HUES6 (cell line): Measurements from ENCODE around the gene CARD6.

ENCODE experiments used
- H3K27ac ChIP-seq: 2 replicates; pipeline ENCODE4 v1.7.0; 2013; ENCODE audit warnings: low read depth, mild to moderate bottlenecking, low read length, inconsistent platforms
- H3K27me3 ChIP-seq: 2 replicates; pipeline ENCODE4 v1.6.1; 2013; ENCODE audit warnings: low read length; ENCODE audit not compliant: control insufficient read depth, insufficient read depth
- H3K36me3 ChIP-seq: 2 replicates; pipeline ENCODE4 v1.6.1; 2013; ENCODE audit warnings: low read length; ENCODE audit not compliant: control insufficient read depth, insufficient read depth
- H3K4me1 ChIP-seq: 2 replicates; pipeline ENCODE4 v1.6.1; 2013; ENCODE audit warnings: low read length; ENCODE audit not compliant: control insufficient read depth, insufficient read depth
- H3K4me3 ChIP-seq: 2 replicates; pipeline ENCODE4 v1.5.1; 2013; ENCODE audit warnings: low read depth, low read length
- H3K9ac ChIP-seq: one replicate; pipeline ENCODE4 v1.6.1; 2013; ENCODE audit warnings: mild to moderate bottlenecking, low read length
- H3K9me3 ChIP-seq: 2 replicates; pipeline ENCODE4 v1.6.1; 2013; ENCODE audit warnings: low read depth, low read length; ENCODE audit not compliant: control insufficient read depth, insufficient read depth

The CARD6 gene

DNA sequence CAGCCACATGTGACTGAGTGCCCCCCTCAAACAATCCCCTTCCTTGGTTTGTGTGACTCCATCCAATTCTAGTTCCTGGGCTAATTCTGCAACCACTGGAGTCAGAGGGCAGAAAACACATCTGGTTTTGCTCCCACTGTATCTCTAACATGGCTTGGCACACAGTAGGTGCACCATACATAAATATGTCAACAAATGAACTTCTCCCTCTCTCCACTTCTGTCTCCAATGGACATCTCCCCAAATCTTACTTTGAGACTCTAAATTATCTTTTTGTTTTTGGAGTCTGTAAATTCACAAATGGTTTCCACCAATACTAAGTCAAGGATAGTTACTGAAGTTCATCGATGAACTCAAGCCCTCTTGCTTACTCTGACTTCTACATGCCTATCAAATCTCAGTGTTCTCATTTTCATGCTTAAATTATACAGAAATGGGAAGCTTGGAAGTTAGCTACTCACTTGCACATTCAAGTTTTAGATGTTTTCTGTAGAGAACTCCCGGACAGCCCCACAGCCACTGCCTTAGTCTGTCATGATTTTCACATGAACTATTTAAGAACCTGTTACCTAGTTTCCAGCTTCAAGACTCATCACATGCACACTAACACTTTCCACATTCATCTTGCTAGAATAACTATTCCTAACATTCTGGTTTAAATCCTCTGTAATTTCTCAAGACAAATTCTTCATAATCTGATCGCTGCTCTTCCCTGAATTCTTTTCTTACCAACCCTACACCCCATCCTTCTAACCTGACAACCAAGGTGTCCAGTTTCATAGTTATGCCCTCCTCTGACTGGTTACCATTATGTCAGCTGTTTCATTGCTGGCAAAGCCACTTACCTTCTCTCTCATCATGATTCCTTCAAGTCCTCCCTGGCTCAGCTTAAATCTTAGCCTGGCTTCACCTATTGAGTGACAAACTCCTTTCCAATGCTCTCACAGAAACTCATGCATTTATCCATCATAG is 12.2 kb upstream of the CARD6 start:
- H3K9me3 ChIP-seq = no peaks in the 10 kb centered on the region
- no peak overlapping the region for H3K9ac ChIP-seq
- H3K4me3 ChIP-seq = no peak overlapping the region
- no peak overlapping the region for H3K27ac ChIP-seq
- H3K4me1 ChIP-seq = peaks cover 7% of the 10 kb centered on the region; the same call in 1 of the 2 replicates
- H3K36me3 ChIP-seq = peaks cover 76% of the 10 kb centered on the region
- H3K27me3 ChIP-seq = no peaks in the 10 kb centered on the region

DNA sequence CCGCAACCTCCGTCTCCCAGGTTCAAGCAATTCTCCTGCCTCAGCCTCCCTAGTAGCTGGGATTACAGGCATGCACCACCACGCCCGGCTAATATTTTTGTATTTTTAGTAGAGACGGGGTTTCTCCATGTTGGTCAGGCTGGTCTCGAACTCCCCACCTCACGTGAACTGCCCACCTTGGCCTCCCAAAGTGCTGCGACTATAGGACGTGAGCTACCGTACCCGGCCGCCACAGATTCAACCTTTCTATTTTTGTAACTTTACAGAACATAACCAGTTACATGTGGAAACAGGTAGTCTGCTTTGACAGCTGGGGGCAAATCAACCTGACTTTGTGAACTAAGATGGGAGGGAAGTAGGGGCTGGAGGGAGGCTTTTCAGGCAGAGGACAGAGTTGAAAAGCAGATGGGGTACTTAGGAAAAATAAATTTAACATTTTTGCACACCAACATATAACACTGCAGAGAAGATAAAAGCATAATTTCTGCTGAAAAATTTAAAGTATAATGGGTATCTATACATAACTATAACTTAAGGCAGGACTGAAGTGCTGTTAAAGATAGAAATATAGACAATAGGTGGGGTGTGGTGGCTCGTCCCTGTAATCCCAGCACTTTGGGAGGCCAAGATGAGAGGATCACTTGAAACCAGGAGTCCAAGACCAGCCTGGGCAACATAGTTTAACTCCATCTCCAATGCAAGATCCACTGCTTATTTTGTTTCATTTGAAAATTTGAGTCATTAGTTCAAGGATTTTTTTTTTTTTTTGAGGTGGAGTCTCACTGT is 11.2 kb upstream of the CARD6 start:
- H3K9me3 ChIP-seq = no peaks in the 10 kb centered on the region
- H3K36me3 ChIP-seq = peaks cover 85% of the 10 kb centered on the region
- H3K27me3 ChIP-seq = no peaks in the 10 kb centered on the region
- H3K4me1 ChIP-seq = peaks cover 7% of the 10 kb centered on the region; the same call in 1 of the 2 replicates
- H3K4me3 ChIP-seq = no peak overlapping the region
- no peak overlapping the region for H3K27ac ChIP-seq
- H3K9ac ChIP-seq = no peak overlapping the region

DNA sequence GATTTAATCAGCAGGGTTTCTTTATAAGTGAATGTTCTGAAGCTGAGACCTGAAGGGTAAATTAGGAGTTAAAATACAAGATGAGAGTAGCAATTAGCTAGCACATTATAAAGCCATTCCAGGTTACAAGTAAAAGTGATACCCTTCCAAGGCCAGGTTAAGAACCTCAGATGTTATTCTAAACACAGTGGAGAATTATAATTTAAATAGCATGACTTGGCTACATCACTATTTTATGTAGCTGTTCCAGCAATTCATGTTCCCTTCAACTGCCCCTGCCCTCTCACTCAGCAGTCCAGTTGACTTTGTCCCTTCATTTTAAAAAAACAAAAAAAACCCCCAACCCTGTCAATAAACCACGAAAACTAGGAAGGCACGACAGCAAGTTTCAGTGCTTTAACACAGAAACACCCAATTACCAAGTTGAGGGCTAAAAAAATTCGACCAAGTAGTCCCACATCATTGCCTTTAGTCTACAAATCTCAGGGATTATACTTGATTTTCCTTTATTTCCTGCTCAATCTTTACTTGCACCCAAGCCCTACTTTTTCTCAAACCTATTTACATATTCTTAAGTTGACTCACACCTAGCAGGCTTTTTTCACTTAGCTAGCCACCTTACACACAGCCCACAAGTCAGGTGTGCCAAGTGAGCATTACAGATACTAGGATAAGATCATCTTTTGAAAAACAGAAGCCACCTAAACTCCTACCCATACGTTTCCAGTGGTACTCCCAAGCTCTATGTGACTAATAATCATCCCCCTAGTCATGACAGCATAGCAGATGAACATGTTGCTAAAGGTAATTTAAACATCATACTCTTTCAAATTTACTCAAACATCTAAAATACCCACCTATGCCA is 9.6 kb upstream of the CARD6 start:
- H3K9ac ChIP-seq = peak overlapping the region; percentile 25
- H3K4me1 ChIP-seq = peaks cover 13% of the 10 kb centered on the region; the same call in 1 of the 2 replicates
- H3K4me3 ChIP-seq = no peak overlapping the region
- H3K27me3 ChIP-seq = no peaks in the 10 kb centered on the region
- H3K27ac ChIP-seq = no peak overlapping the region
- peaks cover 82% of the 10 kb centered on the region for H3K36me3 ChIP-seq
- no peaks in the 10 kb centered on the region for H3K9me3 ChIP-seq

DNA sequence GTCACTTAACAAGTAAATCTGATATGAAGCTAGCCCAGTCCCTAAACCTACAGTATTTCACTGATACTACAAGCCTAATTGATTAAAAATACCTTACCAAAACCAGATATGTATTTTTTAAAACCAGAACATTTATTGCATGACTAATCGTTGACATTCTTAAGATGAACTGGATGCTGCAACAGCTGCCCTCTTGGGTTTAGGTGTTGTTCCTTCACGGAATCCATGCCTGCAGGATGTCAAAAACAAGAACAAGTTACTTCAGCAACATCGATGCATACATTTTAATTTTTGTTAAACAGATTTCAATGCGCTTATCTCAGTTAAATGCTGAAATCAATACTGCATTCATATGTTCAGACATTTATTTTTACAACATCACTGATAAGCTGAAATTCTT is 8.8 kb upstream of the CARD6 start:
- no peaks in the 10 kb centered on the region for H3K9me3 ChIP-seq
- no peaks in the 10 kb centered on the region for H3K27me3 ChIP-seq
- peak overlapping the region; percentile 95 for H3K4me3 ChIP-seq
- H3K36me3 ChIP-seq = peaks cover 74% of the 10 kb centered on the region
- peaks cover 13% of the 10 kb centered on the region; the same call in 1 of the 2 replicates for H3K4me1 ChIP-seq
- H3K9ac ChIP-seq = no peak overlapping the region
- H3K27ac ChIP-seq = no peak overlapping the region

DNA sequence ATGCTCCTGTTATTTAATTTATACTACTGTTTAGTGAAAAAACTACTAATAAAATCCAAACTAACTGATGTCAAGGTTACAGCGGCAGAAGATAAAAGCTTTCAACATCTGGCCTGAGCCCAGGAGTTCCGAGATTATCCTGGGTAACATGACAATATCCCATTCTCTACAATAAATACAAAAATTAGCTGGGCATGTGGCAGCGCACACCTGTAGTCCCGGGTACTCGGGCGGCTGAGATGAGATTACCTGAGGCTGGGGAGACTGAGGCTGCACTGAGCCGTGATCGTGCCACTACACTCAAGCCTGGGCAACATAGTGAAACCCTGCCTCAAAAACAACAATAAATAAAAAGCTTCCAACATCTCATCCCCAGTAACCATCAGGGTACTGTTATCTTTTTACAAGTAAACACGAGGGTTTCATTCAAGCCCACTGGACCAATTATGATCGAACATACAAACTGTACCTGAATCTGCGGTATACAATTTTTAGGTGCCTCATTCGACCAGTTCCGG is 7.4 kb upstream of the CARD6 start:
- H3K4me3 ChIP-seq = peak overlapping the region; percentile 95
- H3K9me3 ChIP-seq = no peaks in the 10 kb centered on the region
- H3K9ac ChIP-seq = peak overlapping the region; percentile 100
- peak overlapping the region; percentile 97 for H3K27ac ChIP-seq
- H3K4me1 ChIP-seq = peaks cover 13% of the 10 kb centered on the region; the same call in 1 of the 2 replicates
- no peaks in the 10 kb centered on the region for H3K27me3 ChIP-seq
- peaks cover 60% of the 10 kb centered on the region for H3K36me3 ChIP-seq

DNA sequence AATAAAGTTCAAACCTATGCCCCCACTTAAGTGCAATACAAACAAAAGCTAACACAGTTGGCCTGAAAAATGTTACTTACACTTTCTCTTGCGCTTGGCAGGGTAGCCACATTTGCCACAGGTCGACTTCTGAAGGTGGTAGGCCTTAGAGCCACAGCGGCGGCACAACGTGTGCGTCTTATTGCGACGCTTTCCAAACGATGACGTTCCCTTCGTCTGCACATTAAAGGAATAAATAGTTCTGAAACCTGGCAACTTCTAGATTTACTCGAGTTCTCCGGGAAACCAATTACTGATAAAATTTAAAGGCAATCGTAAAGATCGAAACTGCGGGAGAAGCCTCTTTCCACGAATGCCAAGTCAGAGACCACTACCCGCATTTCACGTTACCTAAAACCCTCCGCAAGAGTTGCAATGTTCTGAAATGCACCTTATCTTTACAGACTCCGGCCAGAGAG is 6.7 kb upstream of the CARD6 start:
- H3K9me3 ChIP-seq = no peaks in the 10 kb centered on the region
- H3K4me3 ChIP-seq = peak overlapping the region; percentile 95
- H3K9ac ChIP-seq = peak overlapping the region; percentile 100
- H3K4me1 ChIP-seq = peaks cover 13% of the 10 kb centered on the region; the same call in 1 of the 2 replicates
- no peaks in the 10 kb centered on the region for H3K27me3 ChIP-seq
- peaks cover 54% of the 10 kb centered on the region for H3K36me3 ChIP-seq
- H3K27ac ChIP-seq = peak overlapping the region; percentile 97

DNA sequence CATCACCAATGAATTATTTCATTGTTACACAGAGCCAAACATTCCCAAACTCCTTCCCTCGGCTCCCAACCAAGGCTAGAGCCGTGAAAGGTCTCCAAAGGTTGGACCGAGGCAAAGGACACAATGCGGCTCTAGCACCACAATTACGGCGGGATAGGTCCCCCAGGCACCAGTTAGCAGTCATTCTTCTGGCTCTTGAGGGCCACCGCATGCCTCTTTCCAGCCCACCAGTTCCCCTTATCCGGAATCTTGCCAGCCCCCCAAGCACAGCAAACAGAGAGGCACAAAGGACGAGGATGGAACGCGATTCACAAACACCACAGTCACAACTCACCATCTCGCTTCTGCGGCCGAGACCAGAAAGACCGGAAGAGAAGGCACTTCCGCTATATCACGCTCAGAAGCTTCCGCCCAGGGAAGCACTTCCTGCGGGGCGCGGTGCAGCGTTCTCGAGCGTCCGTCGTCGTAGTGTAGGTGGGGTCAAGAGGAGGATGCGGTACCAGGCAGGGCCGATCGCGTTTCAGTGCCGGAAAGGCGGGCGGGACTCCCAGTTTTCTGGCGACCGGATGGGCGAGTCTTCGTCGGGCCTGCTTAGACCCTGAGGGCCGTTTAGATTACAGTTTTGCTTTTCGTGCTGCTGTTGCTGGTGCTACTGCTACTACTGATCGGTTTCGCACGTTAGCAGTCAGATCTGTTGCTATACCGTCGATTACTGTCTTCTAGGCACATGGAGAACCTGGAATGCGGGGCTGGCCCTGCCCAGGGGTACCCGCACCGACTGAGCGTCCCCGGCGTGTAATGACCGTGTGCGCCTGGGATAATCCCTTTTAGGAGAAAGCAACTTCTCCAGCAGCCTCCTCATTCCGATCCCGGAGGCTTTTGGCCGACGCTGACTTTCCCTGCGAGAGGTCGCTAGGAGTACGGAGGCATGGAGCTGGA is 6.0 kb upstream of the CARD6 start, which contains the start of gene RPL37:
TSS of gene RPL37 (minus strand) at position 374 of the 939 bp plus-strand sequence. CDS start at position 337, 37 bp downstream.
- Histone ChIP-seq H3K4me3 (peak within 1 kb of the TSS; percentile 95), H3K9me3 (no peaks in the 10 kb centered on the region), H3K9ac (peak within 1 kb of the TSS; percentile 100), H3K27me3 (no peaks in the 10 kb centered on the region), H3K27ac (peak within 1 kb of the TSS; percentile 97), H3K4me1 (peaks cover 13% of the 10 kb centered on the region; the same call in 1 of the 2 replicates), H3K36me3 (peaks cover 47% of the 10 kb centered on the region)

DNA sequence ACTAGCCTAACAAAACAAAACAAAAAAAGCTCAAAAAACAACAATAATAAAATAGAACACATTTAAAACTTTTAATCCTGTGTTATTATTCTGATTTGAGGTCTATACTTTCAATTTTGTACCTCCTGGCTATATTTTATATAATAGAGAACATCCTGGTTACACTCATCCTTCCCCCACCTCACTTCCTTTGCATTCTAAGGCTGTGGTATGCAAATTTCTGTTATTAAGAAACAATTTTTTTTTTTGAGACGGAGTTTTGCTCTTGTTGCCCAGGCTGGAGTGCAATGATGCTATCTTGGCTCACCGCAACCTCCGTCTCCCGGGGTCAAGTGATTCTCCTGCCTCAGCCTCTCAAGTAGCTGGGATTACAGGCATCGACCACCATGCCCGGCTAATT is 3.1 kb upstream of the CARD6 start:
- peaks cover 15% of the 10 kb centered on the region for H3K4me1 ChIP-seq
- no peak overlapping the region for H3K27ac ChIP-seq
- no peak overlapping the region for H3K4me3 ChIP-seq
- no peaks in the 10 kb centered on the region for H3K9me3 ChIP-seq
- H3K36me3 ChIP-seq = peaks cover 17% of the 10 kb centered on the region
- no peaks in the 10 kb centered on the region for H3K27me3 ChIP-seq
- no peak overlapping the region for H3K9ac ChIP-seq

DNA sequence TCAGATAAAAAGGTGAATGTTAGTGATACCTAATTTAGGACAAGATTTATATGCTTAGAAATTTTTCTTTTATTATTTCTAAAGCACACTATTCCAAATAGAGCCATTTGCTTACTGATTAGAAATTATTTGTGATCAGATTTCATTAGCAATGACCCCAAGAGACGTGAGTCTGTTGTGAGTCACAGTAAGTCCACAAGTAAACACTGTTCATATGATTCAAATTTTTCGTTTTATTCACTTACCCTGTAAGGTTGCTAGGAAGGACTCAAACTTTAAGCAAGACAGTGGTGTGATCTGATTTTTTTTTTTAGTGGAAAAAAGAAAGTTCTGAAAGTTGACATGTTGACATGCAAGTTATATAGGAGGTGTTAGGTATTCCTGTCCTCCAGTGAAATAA is 1.2 kb downstream of the CARD6 start:
- Histone ChIP-seq H3K36me3 (no peaks in the 10 kb centered on the region), H3K27ac (no peak overlapping the region), H3K4me1 (peaks cover 5% of the 10 kb centered on the region), H3K27me3 (no peaks in the 10 kb centered on the region), H3K9ac (no peak overlapping the region), H3K9me3 (no peaks in the 10 kb centered on the region), H3K4me3 (no peak overlapping the region)
